Stomach (tissue), 9 donors: Measurements from ENCODE around the gene DCST1. TPM values are rescaled to one million over a fixed set of nuclear protein-coding genes. Genes with fewer than 3 reads are reported as not detected.

Source experiments
- DNase-seq, 2 donors: peaks; one replicate each; pipeline versions ENCODE4 v3.0.0 to v3.0.0-alpha.2; 2013 to 2019
- H3K27ac ChIP-seq, 5 donors: fragments of 200-600 bp in 4 of 5; sonication (generic) in 4 of 5; one replicate each; pipeline ENCODE4 v1.5.1; 2013 to 2019; ENCODE audit warnings: mild to moderate bottlenecking in 1 of 5, moderate library complexity in 1 of 5
- H3K27me3 ChIP-seq, 3 donors: fragments of 200-600 bp; sonication (generic); one replicate each; pipeline ENCODE4 v1.5.1; 2017 to 2019; ENCODE audit warnings: mixed run types in 1 of 3
- H3K36me3 ChIP-seq, 4 donors: fragments of 200-600 bp; sonication (generic); 1 replicate in 3 of 4; 2 replicates in 1 of 4; pipeline ENCODE4 v1.5.1; 2016 to 2019
- H3K4me1 ChIP-seq, 4 donors: fragments of 200-600 bp; sonication (generic); one replicate each; pipeline ENCODE4 v1.5.1; 2016 to 2019
- H3K4me3 ChIP-seq, 4 donors: fragments of 200-600 bp; sonication (generic) in 3 of 4; one replicate each; pipeline ENCODE4 v1.5.1; 2016 to 2019; ENCODE audit warnings: mild to moderate bottlenecking in 1 of 4
- H3K9me3 ChIP-seq, 4 donors: fragments of 200-600 bp; sonication (generic); one replicate each; pipeline ENCODE4 v1.5.1; 2016 to 2019
- EP300 ChIP-seq: sonication (generic); formaldehyde crosslinking; IDR thresholded peaks from one replicate; pipeline ENCODE4 v1.6.1; 2017; ENCODE audit warnings: antibody characterized with exemption
- POLR2A ChIP-seq, 4 donors: fragments of 450-650 bp; IDR thresholded peaks; one replicate each; pipeline ENCODE4 v1.6.1; 2016; ENCODE audit warnings: antibody characterized with exemption in 4 of 4, control low read depth in 2 of 4, mild to moderate bottlenecking in 1 of 4, moderate library complexity in 1 of 4
- POLR2AphosphoS5 ChIP-seq, 3 donors: sonication (generic); formaldehyde crosslinking; IDR thresholded peaks; one replicate each; pipeline ENCODE4 v1.6.1; 2016; ENCODE audit warnings: antibody characterized with exemption in 3 of 3
- WGBS, 5 donors: extraction: QIAGEN DNeasy Blood & Tissue Kit in 3 of 5; methylation state at CpG; one replicate each; pipeline versions ENCODE4 v1.1.5 to v1.1.7; 2013 to 2018; 5-methylcytosine and 5-hydroxymethylcytosine counted together
- intact Hi-C: fragments of 100-400 bp; cut with DNase I; formaldehyde crosslinking; loops from one replicate; pipeline ENCODE4 v1.15.1; 2023; ENCODE audit warnings: low total_unique reads
- polyA plus RNA-seq, 3 donors: library from polyadenylated mRNA; stranded (reverse); fragments of 200-250 nt; gene quantifications; one replicate each; pipeline ENCODE4 v1.2.3, GENCODE V29; 2013
- total RNA-seq, 5 donors: library from RNA; depleted of rRNA; stranded (reverse); fragments of >200 nt; gene quantifications; one replicate each; pipeline versions ENCODE4 v1.1.0 to v1.2.3, GENCODE V29; 2014 to 2016
- TF ChIP-seq, protein P1 (sequence below), 7 experiments: fragments of 450-650 bp in 4 of 7; fragments of 200-600 bp in 3 of 7; sonication (generic) in 3 of 7; IDR thresholded peaks; one replicate each; pipeline ENCODE4 v1.5.1; 2016 to 2019; ENCODE audit warnings: antibody characterized with exemption in 7 of 7, control low read depth in 2 of 7, mild to moderate bottlenecking in 1 of 7
- donor health status: healthy with polysubstance abuse.
- donor health status: Bipolar disorder and iron deficiency.
- donor health status: healthy.

The DCST1 gene
- total and polyA plus RNA-seq, 8 donors, result 0.13 to 0.89 (median 0.18) TPM; not detected in 5

DNA sequence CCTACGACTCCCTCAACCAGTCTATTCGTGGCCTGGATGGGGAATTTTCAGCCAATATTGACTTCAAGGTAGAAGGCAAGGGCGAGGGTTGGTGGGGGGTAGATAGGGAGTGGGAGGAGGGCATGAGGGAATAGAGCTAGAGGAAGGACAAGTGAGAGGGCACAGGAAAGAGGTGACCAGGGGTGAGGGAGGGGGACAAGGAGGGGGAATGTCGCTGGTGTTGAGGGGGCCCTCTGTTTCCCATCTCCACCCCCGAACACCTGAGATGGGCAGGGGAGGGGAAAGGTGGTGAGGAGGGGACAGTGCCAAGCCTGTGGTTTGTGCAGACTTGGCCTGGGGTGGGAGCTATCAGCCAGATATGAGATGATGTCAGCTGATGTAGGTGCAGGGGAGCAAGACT lies 9.2 kb downstream of the DCST1 start:
- WGBS, 5 donors, result 73 to 83% (median 76%) methylated on average over 5 of the region's 5 CpGs
- Histone ChIP-seq H3K4me3 (no peak overlapping the region), H3K9me3 (no peaks in the 10 kb centered on the region), H3K4me1 (peaks cover 24 to 45% (median 36%) of the 10 kb centered on the region in 4 donors), H3K36me3 (no peaks in the 10 kb centered on the region), H3K27ac (peak overlapping the region in 3 of 5 donors; percentile 53 to 81 (median 77)), H3K27me3 (no peaks in the 10 kb centered on the region)
- intact Hi-C loops, result no loop called here
- TF ChIP-seq, protein P1, sequence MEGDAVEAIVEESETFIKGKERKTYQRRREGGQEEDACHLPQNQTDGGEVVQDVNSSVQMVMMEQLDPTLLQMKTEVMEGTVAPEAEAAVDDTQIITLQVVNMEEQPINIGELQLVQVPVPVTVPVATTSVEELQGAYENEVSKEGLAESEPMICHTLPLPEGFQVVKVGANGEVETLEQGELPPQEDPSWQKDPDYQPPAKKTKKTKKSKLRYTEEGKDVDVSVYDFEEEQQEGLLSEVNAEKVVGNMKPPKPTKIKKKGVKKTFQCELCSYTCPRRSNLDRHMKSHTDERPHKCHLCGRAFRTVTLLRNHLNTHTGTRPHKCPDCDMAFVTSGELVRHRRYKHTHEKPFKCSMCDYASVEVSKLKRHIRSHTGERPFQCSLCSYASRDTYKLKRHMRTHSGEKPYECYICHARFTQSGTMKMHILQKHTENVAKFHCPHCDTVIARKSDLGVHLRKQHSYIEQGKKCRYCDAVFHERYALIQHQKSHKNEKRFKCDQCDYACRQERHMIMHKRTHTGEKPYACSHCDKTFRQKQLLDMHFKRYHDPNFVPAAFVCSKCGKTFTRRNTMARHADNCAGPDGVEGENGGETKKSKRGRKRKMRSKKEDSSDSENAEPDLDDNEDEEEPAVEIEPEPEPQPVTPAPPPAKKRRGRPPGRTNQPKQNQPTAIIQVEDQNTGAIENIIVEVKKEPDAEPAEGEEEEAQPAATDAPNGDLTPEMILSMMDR (IDR thresholded peaks at IDR 0.05), result no peak
- TF ChIP-seq EP300 (no peak), POLR2AphosphoS5 (IDR thresholded peaks at IDR 0.05) (no peak), POLR2A (IDR thresholded peaks at IDR 0.05) (no peak)
- DNase-seq, result no peak

DNA sequence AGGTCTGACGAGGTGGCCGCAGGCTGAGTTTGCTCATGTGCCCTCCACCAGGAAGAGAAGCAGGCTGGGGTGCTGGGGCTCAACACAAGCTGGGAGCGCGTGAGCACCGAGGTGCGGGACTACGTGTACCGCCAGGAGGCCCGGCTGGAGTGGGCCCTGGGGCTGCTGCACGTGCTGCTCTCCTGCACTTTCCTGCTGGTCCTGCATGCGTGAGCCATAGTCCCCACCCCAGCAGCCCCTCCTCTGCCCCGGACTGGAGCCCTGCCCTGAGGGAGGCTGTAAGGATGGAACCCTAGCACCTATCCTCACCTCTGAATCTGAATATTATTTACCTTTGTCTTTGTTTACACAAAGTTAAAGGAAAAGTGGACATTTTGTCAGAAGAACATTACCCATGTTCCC lies 9.7 kb downstream of the DCST1 start:
- DNase-seq, result peak; percentile 55 to 76
- peak overlapping the region; percentile 44 to 81 (median 54) for H3K27ac ChIP-seq
- no peaks in the 10 kb centered on the region for H3K9me3 ChIP-seq
- peak overlapping the region in 1 of 4 donors; percentile 9 for H3K4me3 ChIP-seq
- 25 to 45% (median 36%) methylated on average over 12 of the region's 12 CpGs for WGBS, 5 donors
- H3K27me3 ChIP-seq, result no peaks in the 10 kb centered on the region
- H3K36me3 ChIP-seq, result no peaks in the 10 kb centered on the region
- intact Hi-C loops, result no loop called here
- H3K4me1 ChIP-seq, result peaks cover 21 to 43% (median 35%) of the 10 kb centered on the region in 4 donors
- TF ChIP-seq, protein P1 (IDR thresholded peaks at IDR 0.05), result no peak
- TF ChIP-seq EP300 (no peak), POLR2A (IDR thresholded peaks at IDR 0.05) (no peak), POLR2AphosphoS5 (IDR thresholded peaks at IDR 0.05) (no peak)

DNA sequence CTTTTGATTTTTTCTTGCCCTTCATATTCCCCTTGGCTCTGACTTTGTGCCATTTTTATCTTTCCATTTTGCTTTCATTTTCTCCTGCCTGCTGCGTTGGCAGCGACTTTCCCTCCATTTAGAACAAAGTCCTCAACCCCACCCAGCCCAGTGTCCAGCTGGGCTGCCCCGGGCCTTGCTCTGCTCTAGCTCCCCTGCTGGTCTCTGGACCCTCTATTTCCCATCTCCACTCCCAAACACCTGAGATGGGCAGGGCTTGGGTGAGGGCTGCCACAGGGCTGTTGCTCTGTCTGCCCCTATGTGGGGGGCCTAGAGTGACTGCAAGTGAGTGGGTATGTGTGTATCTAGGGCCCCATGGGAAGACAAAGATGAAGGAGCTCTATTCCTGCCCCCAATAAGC lies 10.2 kb downstream of the DCST1 start:
- H3K4me3 ChIP-seq, result no peak overlapping the region
- TF ChIP-seq POLR2A (IDR thresholded peaks at IDR 0.05) (no peak), POLR2AphosphoS5 (IDR thresholded peaks at IDR 0.05) (peak in 1 of 3 donors; percentile 12), EP300 (no peak)
- TF ChIP-seq, protein P1 (IDR thresholded peaks at IDR 0.05), result no peak

DNA sequence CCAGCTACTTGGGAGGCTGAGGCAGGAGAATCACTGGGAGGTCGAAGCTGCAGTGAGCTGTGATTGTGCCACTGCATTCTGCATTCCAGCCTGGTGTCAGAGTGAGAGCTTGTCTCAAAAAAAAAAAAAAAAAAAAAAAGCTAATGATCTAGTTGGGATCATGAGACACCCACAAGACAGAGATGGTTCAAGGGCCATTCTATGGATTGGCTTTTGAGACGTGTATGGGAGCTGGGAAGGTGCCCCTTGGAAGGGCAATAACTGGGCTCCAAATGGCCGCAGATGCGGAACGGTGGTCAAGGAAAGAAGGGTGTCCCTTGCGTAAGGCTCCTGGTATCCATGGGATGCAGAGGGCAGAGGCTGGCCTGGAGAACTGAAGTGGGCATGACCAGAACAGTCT lies 10.7 kb downstream of the DCST1 start:
- TF ChIP-seq POLR2AphosphoS5 (IDR thresholded peaks at IDR 0.05) (no peak), EP300 (no peak), POLR2A (IDR thresholded peaks at IDR 0.05) (no peak)
- TF ChIP-seq, protein P1 (IDR thresholded peaks at IDR 0.05), result no peak
- Histone ChIP-seq H3K9me3 (no peaks in the 10 kb centered on the region), H3K27me3 (no peaks in the 10 kb centered on the region), H3K36me3 (no peaks in the 10 kb centered on the region), H3K27ac (peak overlapping the region; percentile 53 to 81 (median 77)), H3K4me1 (peaks cover 14 to 39% (median 32%) of the 10 kb centered on the region in 4 donors), H3K4me3 (no peak overlapping the region)
- intact Hi-C loops, result no loop called here
- 83 to 90% (median 87%) methylated on average over 6 of the region's 6 CpGs for whole genome bisulfite sequencing, 5 donors
- DNase-seq, result no peak

More for the DNA sequence above, 10.2 kb downstream of the DCST1 start:
- 29 to 75% (median 47%) methylated on average over 3 of the region's 3 CpGs for WGBS, 5 donors
- Histone ChIP-seq H3K27ac (peak overlapping the region; percentile 53 to 81 (median 77)), H3K4me1 (peaks cover 17 to 39% (median 32%) of the 10 kb centered on the region in 4 donors), H3K27me3 (no peaks in the 10 kb centered on the region), H3K36me3 (no peaks in the 10 kb centered on the region), H3K9me3 (no peaks in the 10 kb centered on the region)
- peak; percentile 50 to 66 for DNase-seq
- intact Hi-C loops, result no loop called here
